SK-N-MC (cell line): ENCODE measurements around the gene ZNF827.
A peak's percentile ranks its signal among the peaks of the same experiment; 100 is the strongest.

Experiments used
- EZH2 ChIP-seq: fragments of 200-600 bp; sonication (generic); IDR thresholded peaks from one replicate; pipeline ENCODE4 v1.6.1; 2017; ENCODE audit warnings: antibody characterized with exemption
- FOXP2 ChIP-seq: optimal IDR thresholded peaks from 2 replicates; pipeline ENCODE3; 2011; ENCODE audit warnings: mild to moderate bottlenecking, moderate library complexity; ENCODE audit not compliant: insufficient read depth; ENCODE audit errors: extremely low read length, control extremely low read depth
- POLR2AphosphoS5 ChIP-seq: IDR thresholded peaks from 2 replicates; pipeline ENCODE4 v1.6.1; 2012; ENCODE audit warnings: mild to moderate bottlenecking, low read depth, low read length, borderline replicate concordance

DNA sequence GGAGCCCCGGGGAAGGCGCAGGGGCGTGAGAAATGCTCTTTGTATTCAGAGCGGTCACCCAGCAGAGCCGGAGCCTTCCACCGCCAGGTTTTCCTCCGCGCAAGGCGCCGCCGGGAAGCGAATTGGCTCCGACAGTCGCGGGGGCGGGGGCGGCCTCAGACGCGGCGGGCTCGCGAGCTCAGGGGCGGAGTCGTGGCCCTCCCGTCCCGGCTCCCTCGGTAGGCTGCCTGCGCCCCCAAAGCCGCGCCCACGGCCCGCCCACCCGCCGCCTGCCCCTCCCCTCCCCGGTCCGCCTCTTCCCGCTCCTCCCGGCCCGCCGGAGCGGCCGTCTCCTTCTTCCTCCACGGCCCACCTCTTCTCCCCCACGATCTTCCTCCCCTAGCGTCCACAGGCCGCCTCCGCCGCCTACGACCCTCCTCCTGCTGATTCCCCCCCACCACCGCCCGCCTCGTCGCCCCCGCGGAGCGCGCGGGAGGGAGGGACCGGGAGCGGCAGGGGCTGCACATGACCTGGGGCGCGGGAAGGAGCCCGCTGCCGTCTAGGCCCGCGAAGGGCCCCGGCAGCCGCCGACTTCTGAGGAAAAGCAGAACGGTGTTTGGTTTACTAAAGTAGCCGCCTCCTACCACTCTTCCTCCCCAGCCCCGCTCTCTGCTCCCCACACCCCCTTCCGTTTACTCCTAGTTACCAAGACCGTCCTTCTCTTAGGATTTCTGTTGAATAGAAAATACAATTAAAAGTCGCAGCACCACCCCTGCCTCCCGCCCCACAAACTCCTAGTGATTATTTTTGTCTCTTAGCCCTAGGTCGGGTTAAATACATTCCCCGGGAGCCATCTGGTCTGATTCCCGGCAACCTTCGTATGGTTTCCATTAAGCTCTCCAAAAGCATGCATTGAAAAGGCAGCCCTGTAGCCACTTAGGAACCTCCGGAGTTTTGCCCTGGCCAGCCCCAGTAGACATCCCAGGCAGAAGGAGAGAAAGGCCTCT is 205.4 kb downstream of the ZNF827 start:
- peak; percentile 70; the same call in 1 of the 2 replicates for TF ChIP-seq POLR2AphosphoS5
- TF ChIP-seq EZH2 = no peak
- TF ChIP-seq FOXP2 = no peak
